ENCODE data around the gene NKX3-2.
"Not testable (repeated sequence)": the region's sequence is repeated elsewhere in the genome, so short reads cannot be mapped to it uniquely, and the experiment has no call there.

NKX3-2 gene

GRCh38 chr4:13543839-13544605 is at the start of gene NKX3-2:
NKX3-2 (minus strand) TSS chr4:13544508; CDS start chr4:13544414, 94 bp downstream.
- in situ Hi-C loops (cut with MboI; ENCODE audit: low sequenced_read_pairs) = loop anchor here (10.0 kb wide), 1 partner anchor 699 kb away; no protein-coding TSS in a partner anchor

DNA sequence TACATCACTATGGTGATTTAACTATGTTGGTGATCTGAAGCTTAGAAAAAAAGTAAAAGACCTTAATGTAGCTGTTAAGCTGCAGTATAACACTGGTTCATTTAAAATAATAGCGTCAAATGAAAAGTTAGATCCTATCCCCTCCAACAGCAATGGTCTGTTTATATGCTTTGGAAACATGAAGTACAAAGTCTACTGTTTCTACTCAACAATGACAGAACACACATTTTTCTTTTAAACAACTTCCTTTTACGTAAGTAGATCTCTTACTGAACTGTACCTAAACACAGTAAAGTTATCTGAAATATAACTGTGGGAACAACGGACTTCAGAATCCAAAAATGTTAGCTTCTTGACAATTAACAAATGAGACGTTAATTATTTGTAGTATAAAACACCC is 47.9 kb upstream of the NKX3-2 start:
- in situ Hi-C loops (cut with MboI; ENCODE audit: low sequenced_read_pairs) = no loop called here

- in situ Hi-C loops (cut with MboI; ENCODE audit: low sequenced_read_pairs) = no loop called here
Observed at GRCh38 chr4:13590766-13591165, 46.5 kb upstream of the NKX3-2 start.

GRCh38 chr4:13588954-13589353 is 44.6 kb upstream of the NKX3-2 start:
- in situ Hi-C loops (cut with MboI; ENCODE audit: low sequenced_read_pairs) = no loop called here

GRCh38 chr4:13584481-13584880 is 40.2 kb upstream of the NKX3-2 start:
- in situ Hi-C loops (cut with MboI; ENCODE audit: low sequenced_read_pairs) = no loop called here

GRCh38 chr4:13580036-13580435 is 35.7 kb upstream of the NKX3-2 start:
- in situ Hi-C loops (cut with MboI; ENCODE audit: low sequenced_read_pairs) = no loop called here

DNA sequence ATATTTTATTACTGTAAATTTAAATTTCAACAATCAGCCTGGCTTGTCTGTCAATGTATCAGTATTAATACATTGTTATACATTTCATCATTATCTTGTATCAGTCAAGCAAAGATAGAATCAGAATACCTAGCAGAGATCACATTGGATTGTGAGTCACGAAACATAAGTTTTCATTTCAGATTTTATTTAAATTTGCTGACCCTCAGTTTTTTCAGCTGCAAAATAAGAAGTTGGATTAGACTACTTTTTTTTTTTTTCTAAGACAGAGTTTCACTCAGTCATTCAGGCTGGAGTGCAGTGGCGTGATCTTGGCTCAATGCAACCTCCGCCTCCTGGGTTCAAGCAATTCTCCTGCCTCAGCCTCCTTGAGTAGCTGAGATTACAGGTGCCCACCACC is 33.4 kb upstream of the NKX3-2 start:
- in situ Hi-C loops (cut with MboI; ENCODE audit: low sequenced_read_pairs) = no loop called here

DNA sequence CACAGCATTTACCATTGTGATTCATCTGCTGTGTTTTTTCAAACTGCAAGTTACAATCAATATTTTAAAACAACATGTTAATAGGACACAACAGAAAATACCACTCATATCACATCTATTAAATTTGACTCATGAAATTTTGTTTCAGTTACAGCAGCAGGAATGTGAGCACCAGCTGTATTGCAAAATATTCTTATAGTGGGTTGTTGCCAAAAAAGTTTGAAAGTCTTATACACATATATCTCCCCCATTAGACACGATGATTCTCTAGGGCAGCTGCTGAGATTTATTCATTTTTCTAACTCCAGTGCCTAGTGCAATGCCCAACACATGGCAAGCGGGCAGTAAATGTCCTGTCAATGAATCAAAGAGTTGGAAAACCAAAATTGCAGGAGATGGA is 26.6 kb upstream of the NKX3-2 start:
- in situ Hi-C loops (cut with MboI; ENCODE audit: low sequenced_read_pairs) = no loop called here

- in situ Hi-C loops (cut with MboI; ENCODE audit: low sequenced_read_pairs) = no loop called here
Observed at GRCh38 chr4:13567125-13567524, 22.8 kb upstream of the NKX3-2 start.

DNA sequence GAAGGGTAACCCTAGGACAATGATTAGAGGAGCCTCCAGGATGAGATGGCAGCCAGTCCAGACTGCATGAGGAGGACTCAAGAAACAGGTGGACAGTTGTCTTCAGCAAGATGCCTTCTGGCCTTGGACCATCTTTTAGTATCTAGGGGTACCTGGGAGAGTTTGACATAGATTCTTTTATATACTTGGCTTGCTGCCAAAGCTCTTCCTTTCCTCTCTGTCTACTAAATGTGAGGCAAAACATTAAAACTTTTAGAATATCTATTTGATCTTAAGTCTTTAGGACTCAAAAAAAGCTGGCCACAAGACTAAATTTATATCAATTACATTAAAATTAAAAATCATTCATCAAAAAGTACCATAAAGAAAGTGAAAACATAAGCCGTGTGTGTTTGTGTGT is 18.6 kb upstream of the NKX3-2 start:
- in situ Hi-C loops (cut with MboI; ENCODE audit: low sequenced_read_pairs) = no loop called here

GRCh38 chr4:13561673-13562072 is 17.4 kb upstream of the NKX3-2 start:
- in situ Hi-C loops (cut with MboI; ENCODE audit: low sequenced_read_pairs) = no loop called here

GRCh38 chr4:13560111-13560510 is 15.8 kb upstream of the NKX3-2 start:
- in situ Hi-C loops (cut with MboI; ENCODE audit: low sequenced_read_pairs) = not testable (repeated sequence)

GRCh38 chr4:13559413-13559812 is 15.1 kb upstream of the NKX3-2 start:
- in situ Hi-C loops (cut with MboI; ENCODE audit: low sequenced_read_pairs) = loop anchor here (10.0 kb wide), 1 partner anchor 825 kb away; no protein-coding TSS in a partner anchor

DNA sequence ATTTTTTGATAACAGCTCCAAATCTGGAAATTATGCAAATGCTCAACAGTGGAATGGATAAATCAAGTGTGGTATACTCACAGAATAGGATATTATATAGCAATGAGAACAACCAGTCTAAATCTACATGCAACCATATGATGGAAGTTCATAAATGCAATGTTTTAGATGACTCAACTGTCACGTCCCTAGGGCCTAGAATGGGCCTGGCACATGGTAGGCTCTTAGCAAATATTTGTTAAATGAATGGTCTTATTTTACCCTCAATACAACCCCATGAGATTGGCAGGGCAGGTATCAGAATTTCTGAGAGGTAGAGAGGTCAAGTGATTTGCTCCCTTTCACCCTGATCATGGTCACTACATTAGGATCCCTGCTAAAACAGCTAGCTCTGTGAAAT is 14.6 kb upstream of the NKX3-2 start:
- in situ Hi-C loops (cut with MboI; ENCODE audit: low sequenced_read_pairs) = loop anchor here (10.0 kb wide), 1 partner anchor 824 kb away; no protein-coding TSS in a partner anchor

- in situ Hi-C loops (cut with MboI; ENCODE audit: low sequenced_read_pairs) = loop anchor here (10.0 kb wide), 1 partner anchor 821 kb away; no protein-coding TSS in a partner anchor
Observed at GRCh38 chr4:13555325-13555724, 11.0 kb upstream of the NKX3-2 start.

GRCh38 chr4:13553081-13553480 is 8.8 kb upstream of the NKX3-2 start:
- in situ Hi-C loops (cut with MboI; ENCODE audit: low sequenced_read_pairs) = loop anchor here (10.0 kb wide), 1 partner anchor 818 kb away; no protein-coding TSS in a partner anchor

DNA sequence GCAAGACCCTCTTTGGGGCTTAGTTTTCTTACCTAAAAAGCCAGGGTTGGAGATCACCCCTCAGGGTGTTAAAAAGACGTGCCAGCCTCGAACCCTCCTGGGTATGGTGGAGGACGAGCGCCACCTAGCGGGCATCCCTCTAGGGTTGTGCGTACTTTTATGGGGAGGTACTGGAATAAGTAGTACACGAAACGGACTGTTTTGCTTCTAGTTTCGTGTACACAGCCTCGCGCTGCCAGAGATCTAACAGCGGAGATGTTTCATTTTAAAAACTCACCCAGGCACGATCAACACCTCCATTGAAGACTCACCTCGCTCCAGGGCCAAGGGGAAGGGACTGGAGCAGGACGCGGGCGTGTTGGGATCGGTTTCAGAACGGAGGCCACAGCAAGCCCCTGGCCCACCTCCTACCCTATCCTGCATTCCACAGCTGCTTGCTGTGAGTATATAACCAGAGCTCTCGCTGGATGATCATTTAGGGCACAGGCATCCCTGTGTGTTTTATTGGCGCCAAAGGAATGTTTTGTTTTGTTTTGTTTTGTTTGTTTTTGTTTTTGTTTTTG is 4.8 kb upstream of the NKX3-2 start:
- in situ Hi-C loops (cut with MboI; ENCODE audit: low sequenced_read_pairs) = loop anchor here (10.0 kb wide), 1 partner anchor 704 kb away; no protein-coding TSS in a partner anchor

DNA sequence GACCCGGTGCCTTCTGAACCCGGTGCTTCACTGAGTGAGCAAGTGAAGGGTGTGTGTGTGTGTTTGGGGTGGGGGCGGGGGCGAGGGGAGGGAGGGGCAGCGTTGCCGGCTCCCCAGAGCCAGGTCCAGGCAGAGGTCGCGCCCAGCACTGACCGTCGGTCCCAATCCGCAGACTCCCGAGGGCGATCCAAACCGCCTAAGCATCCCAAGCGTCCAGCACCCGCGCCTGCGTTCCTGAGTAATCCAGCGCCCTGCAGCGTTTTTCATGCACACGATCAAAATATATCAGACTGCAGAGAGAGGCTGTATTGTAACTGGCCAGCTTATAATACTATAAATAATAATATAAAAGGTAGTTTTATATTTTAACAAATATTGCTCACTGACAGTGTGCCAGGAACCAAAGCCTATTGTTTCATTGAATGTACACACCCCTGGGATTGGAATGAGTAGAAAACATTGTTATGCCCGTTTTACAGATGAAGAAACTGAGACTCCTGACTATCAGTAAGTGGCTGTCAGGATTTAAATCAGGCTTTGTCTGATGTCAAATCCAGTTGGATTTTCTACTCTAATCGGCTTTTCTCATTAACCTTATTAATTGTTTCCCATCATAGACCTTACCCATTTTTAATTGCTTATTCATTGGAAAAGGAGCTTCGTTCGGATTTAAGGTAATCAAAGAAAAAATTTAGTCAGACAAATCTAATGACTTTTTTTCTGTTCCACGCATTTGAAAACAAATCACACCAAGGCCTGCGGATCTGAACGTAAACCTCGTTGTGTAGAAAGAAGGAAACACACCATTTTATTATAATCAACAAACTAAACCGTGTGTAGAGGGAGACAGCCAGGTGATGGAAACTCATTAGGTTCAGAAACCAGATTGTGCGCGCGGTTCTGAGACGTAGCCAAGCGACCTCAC is 4.0 kb upstream of the NKX3-2 start:
- in situ Hi-C loops (cut with MboI; ENCODE audit: low sequenced_read_pairs) = loop anchor here (10.0 kb wide), 1 partner anchor 704 kb away; no protein-coding TSS in a partner anchor

- in situ Hi-C loops (cut with MboI; ENCODE audit: low sequenced_read_pairs) = loop anchor here (10.0 kb wide), 1 partner anchor 703 kb away; no protein-coding TSS in a partner anchor
Observed at GRCh38 chr4:13547485-13548041, 3.3 kb upstream of the NKX3-2 start.

GRCh38 chr4:13546941-13547484 is 2.7 kb upstream of the NKX3-2 start:
- in situ Hi-C loops (cut with MboI; ENCODE audit: low sequenced_read_pairs) = loop anchor here (10.0 kb wide), 1 partner anchor 702 kb away; no protein-coding TSS in a partner anchor
